Endothelial cell of umbilical vein (primary cell): ENCODE measurements around the gene UBN2. TPM values are rescaled to one million over a fixed set of nuclear protein-coding genes. Genes with fewer than 3 reads are reported as not detected.

ENCODE experiments used
- BruUV-seq: library from RNA; stranded (reverse); fragments of 400-500 nt; replicated peaks from 2 replicates; lab custom pipeline; 2021; lab: Mats Ljungman, UMichigan
- CTCF ChIA-PET: fragments of 300-600, 350-600 bp; sonication (Branson Sonifier 250); formaldehyde crosslinking; loops from one replicate; lab custom pipeline; 2021; ENCODE audit warnings: antibody characterized with exemption, inconsistent platforms; lab: Charles Lee
- POLR2A ChIA-PET: fragments of 300-600, 350-600 bp; sonication (Branson Sonifier 250); formaldehyde crosslinking; loops from one replicate; lab custom pipeline; 2021; ENCODE audit warnings: antibody characterized with exemption, inconsistent platforms; lab: Charles Lee
- DNase-seq: peaks from one replicate; pipeline ENCODE4 v3.0.0-alpha.2; 2011; ENCODE audit warnings: low read depth, low spot score
- FAIRE-seq: peaks from 2 replicates; lab custom pipeline; 2011; peaks lifted over from hg19 to GRCh38; lab: Jason Lieb, UNC
- H2AFZ ChIP-seq: 2 replicates; pipeline ENCODE4 v1.6.0; 2012; ENCODE audit warnings: low read depth, low read length, control low read depth, inconsistent platforms
- H3K27ac ChIP-seq: 2 replicates; pipeline ENCODE4 v1.5.1; 2011; ENCODE audit warnings: low read depth, mild to moderate bottlenecking, control low read depth, low read length, moderate library complexity; ENCODE audit not compliant: insufficient read depth
- H3K27me3 ChIP-seq, 2 experiments: 2 replicates each; pipeline versions ENCODE4 v1.6.0 to v1.6.1; 2011; ENCODE audit warnings: low read length in 2 of 2, mixed read lengths in 1 of 2; ENCODE audit not compliant: control insufficient read depth in 2 of 2, insufficient read depth in 2 of 2
- H3K36me3 ChIP-seq, 2 experiments: 2 replicates in 1 of 2; 3 replicates in 1 of 2; pipeline ENCODE4 v1.5.1; 2011; ENCODE audit warnings: low read length in 2 of 2, mild to moderate bottlenecking in 1 of 2, moderate library complexity in 1 of 2; ENCODE audit not compliant: control insufficient read depth in 2 of 2, insufficient read depth in 2 of 2; ENCODE audit errors: extremely low read depth in 1 of 2
- H3K4me1 ChIP-seq: 3 replicates; pipeline ENCODE4 v1.5.1; 2011; ENCODE audit warnings: mild to moderate bottlenecking, low read length; ENCODE audit not compliant: control insufficient read depth, insufficient read depth; ENCODE audit errors: extremely low read depth
- H3K4me2 ChIP-seq: 2 replicates; pipeline ENCODE4 v1.6.1; 2011; ENCODE audit warnings: low read length, control low read depth, mixed read lengths; ENCODE audit not compliant: insufficient read depth
- H3K4me3 ChIP-seq, 3 experiments: fragments of 200-600 bp in 1 of 3; sonication (generic), shearing (Covaris generic) in 1 of 3; replicated peaks in 1 of 3; 2 replicates each; pipeline ENCODE4 v1.5.1; 2011 to 2016; ENCODE audit warnings: control low read depth in 3 of 3, low read length in 3 of 3, mild to moderate bottlenecking in 2 of 3, inconsistent platforms in 1 of 3, low read depth in 1 of 3, moderate library complexity in 1 of 3; ENCODE audit not compliant: insufficient read depth in 1 of 3
- H3K79me2 ChIP-seq: 2 replicates; pipeline ENCODE4 v1.6.0; 2012; ENCODE audit warnings: low read length, inconsistent platforms; ENCODE audit not compliant: control insufficient read depth, insufficient read depth
- H3K9ac ChIP-seq: replicated peaks from 2 replicates; pipeline ENCODE3; 2011; ENCODE audit warnings: low read length, control low read depth; ENCODE audit not compliant: insufficient read depth; ENCODE audit errors: extremely low read depth
- H3K9me1 ChIP-seq: replicated peaks from 3 replicates; pipeline ENCODE4 v1.6.0; 2011; ENCODE audit warnings: mild to moderate bottlenecking, low read length; ENCODE audit not compliant: control insufficient read depth, insufficient read depth; ENCODE audit errors: extremely low read depth
- H3K9me3 ChIP-seq: replicated peaks from 2 replicates; pipeline ENCODE4 v1.5.1; 2012; ENCODE audit warnings: low read length, inconsistent platforms; ENCODE audit not compliant: control insufficient read depth, insufficient read depth
- H4K20me1 ChIP-seq: replicated peaks from 2 replicates; pipeline ENCODE3; 2011; ENCODE audit warnings: mild to moderate bottlenecking, low read length; ENCODE audit not compliant: control insufficient read depth, insufficient read depth; ENCODE audit errors: extremely low read depth
- EZH2 ChIP-seq: IDR thresholded peaks from 2 replicates; pipeline ENCODE4 v1.6.1; 2012; ENCODE audit warnings: borderline replicate concordance, low read depth, mild to moderate bottlenecking, moderate library complexity, low read length, inconsistent platforms; ENCODE audit not compliant: severe bottlenecking
- FOS ChIP-seq: IDR thresholded peaks from 2 replicates; pipeline ENCODE4 v1.6.1; 2011; ENCODE audit warnings: mild to moderate bottlenecking, low read length, moderate library complexity, borderline replicate concordance; ENCODE audit not compliant: insufficient read depth
- GATA2 ChIP-seq: IDR thresholded peaks from 2 replicates; pipeline ENCODE4 v1.7.0; 2011; ENCODE audit warnings: low read depth, mild to moderate bottlenecking, moderate library complexity, mixed read lengths, low read length; ENCODE audit not compliant: insufficient read length, insufficient read depth
- JUN ChIP-seq: IDR thresholded peaks from 2 replicates; pipeline ENCODE4 v1.6.1; 2011; ENCODE audit warnings: borderline replicate concordance, low read depth; ENCODE audit not compliant: insufficient read length, insufficient read depth
- MAX ChIP-seq: IDR thresholded peaks from 2 replicates; pipeline ENCODE4 v1.6.1; 2011; ENCODE audit not compliant: insufficient read depth, insufficient read length
- MYC ChIP-seq: IDR thresholded peaks from one replicate; pipeline ENCODE4 v1.6.1; 2011; ENCODE audit warnings: mild to moderate bottlenecking, low read depth, low read length
- POLR2A ChIP-seq: IDR thresholded peaks from 2 replicates; pipeline ENCODE4 v1.6.1; 2012; ENCODE audit warnings: low read depth, mild to moderate bottlenecking, control low read depth, low read length
- POLR2AphosphoS5 ChIP-seq: IDR thresholded peaks from 2 replicates; pipeline ENCODE4 v1.6.1; 2012; ENCODE audit warnings: low read depth, mild to moderate bottlenecking, control low read depth, low read length, moderate library complexity; ENCODE audit not compliant: insufficient read depth
- dilution Hi-C: fragments of 300-500 bp; cut with MboI; formaldehyde crosslinking; loops from one replicate; pipeline ENCODE4 v1.15.0; 2019; ENCODE audit warnings: low sequenced_read_pairs; ENCODE audit not compliant: extremely low pct_ligation_motif_present
- intact Hi-C: fragments of 100-400 bp; cut with micrococcal nuclease; formaldehyde crosslinking; loops from one replicate; pipeline ENCODE4 v1.10.0; 2022
- polyA plus RNA-seq, 4 experiments: library from polyadenylated mRNA; depleted of rRNA in 3 of 4; stranded (reverse) in 3 of 4; unstranded in 1 of 4; fragments of >200 nt; gene quantifications; 2 replicates each; pipeline versions ENCODE4 v1.2.1 to v1.2.3, GENCODE V29; 2011 to 2012; ENCODE audit warnings: missing spikeins in 1 of 4
- total RNA-seq: library from RNA; stranded (reverse); gene quantifications from 2 replicates; pipeline ENCODE4 v1.2.3, GENCODE V29; 2021
- TF ChIP-seq, protein P1 (sequence below), 2 donors: IDR thresholded peaks; 1 replicate in 1 of 2; 2 replicates in 1 of 2; pipeline ENCODE4 v1.5.1; 2011; ENCODE audit warnings: low read length in 2 of 2, mild to moderate bottlenecking in 2 of 2, moderate library complexity in 2 of 2, control low read depth in 1 of 2, inconsistent platforms in 1 of 2, low read depth in 1 of 2; ENCODE audit not compliant: insufficient read depth in 1 of 2; ENCODE audit errors: extremely low read depth in 1 of 2

UBN2 gene
- total and polyA plus RNA-seq, 2 donors (not counting 3 experiments of a cell fraction or from before 2014, with no cell fraction given) = 2.2 to 14.2 TPM

DNA sequence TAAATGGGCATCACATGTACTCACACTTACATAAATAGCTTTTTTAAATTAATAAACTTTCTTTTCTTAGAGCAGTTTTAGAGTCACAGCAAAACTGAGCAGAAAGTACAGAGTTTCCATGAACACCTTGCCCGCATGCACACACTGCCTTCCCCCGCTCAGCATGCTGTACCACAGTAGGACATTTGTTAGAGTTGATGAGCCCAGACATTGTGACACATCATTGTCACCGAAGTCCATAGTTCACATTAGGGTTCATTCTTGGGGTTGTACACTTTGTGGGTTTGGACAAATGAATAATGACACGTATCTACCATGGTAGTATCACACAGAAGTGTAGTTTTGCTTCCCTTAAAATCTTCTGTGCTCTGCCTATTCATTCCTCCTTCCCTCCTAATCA lies 23.7 kb downstream of the UBN2 start:
- POLR2A ChIA-PET = no interaction called here
- no peak overlapping the region for H2AFZ ChIP-seq
- dilution Hi-C loops (no loop called here), intact Hi-C loops (no loop called here)
- H3K27ac ChIP-seq = no peak overlapping the region
- CTCF ChIA-PET = no interaction called here
- H3K4me3 ChIP-seq = no peak overlapping the region
- H3K36me3 ChIP-seq = peaks cover 3 to 10% of the 10 kb centered on the region in 2 experiments
- H3K9me1 ChIP-seq = no peaks in the 10 kb centered on the region
- no peak overlapping the region for H3K9ac ChIP-seq
- TF ChIP-seq, protein P1, sequence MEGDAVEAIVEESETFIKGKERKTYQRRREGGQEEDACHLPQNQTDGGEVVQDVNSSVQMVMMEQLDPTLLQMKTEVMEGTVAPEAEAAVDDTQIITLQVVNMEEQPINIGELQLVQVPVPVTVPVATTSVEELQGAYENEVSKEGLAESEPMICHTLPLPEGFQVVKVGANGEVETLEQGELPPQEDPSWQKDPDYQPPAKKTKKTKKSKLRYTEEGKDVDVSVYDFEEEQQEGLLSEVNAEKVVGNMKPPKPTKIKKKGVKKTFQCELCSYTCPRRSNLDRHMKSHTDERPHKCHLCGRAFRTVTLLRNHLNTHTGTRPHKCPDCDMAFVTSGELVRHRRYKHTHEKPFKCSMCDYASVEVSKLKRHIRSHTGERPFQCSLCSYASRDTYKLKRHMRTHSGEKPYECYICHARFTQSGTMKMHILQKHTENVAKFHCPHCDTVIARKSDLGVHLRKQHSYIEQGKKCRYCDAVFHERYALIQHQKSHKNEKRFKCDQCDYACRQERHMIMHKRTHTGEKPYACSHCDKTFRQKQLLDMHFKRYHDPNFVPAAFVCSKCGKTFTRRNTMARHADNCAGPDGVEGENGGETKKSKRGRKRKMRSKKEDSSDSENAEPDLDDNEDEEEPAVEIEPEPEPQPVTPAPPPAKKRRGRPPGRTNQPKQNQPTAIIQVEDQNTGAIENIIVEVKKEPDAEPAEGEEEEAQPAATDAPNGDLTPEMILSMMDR (IDR thresholded peaks at IDR 0.05; ENCODE audit: extremely low read depth in 1 of 2, insufficient read depth in 1 of 2, low read depth in 1 of 2, low read length in 2 of 2) = no peak
- no peak for TF ChIP-seq POLR2A
- no peak for TF ChIP-seq JUN
- TF ChIP-seq MAX = no peak
- no peak overlapping the region for H3K4me2 ChIP-seq
- no peaks in the 10 kb centered on the region for H4K20me1 ChIP-seq
- DNase-seq = no peak
- no peaks in the 10 kb centered on the region for H3K4me1 ChIP-seq
- no peaks in the 10 kb centered on the region for H3K79me2 ChIP-seq
- H3K9me3 ChIP-seq = no peaks in the 10 kb centered on the region
- no peaks in the 10 kb centered on the region for H3K27me3 ChIP-seq
- BruUV-seq = no TSS peak
- FAIRE-seq = no peak

DNA sequence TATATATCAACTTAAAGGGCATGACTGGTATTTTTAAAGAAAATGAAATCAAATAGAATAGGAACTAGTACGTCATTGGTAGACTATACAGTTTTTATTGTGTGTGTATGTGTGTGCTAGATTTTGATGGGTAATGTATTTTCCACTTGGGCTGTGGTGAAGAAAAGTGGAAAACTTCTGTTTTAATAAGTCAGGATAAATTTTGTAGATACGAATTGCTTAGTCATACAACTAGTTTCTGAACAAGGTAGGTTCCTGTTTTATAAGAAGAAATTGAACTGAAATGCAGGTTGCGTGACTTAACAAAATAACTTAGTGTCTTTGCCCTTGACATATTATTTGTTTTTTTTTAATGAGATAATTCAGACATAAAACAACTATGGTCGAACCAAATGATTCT lies 24.3 kb downstream of the UBN2 start:
- Histone ChIP-seq H2AFZ (no peak overlapping the region), H3K9me1 (no peaks in the 10 kb centered on the region), H3K27me3 (no peaks in the 10 kb centered on the region), H3K36me3 (peaks cover 3 to 10% of the 10 kb centered on the region in 2 experiments), H3K4me3 (no peak overlapping the region), H3K79me2 (no peaks in the 10 kb centered on the region), H3K4me1 (no peaks in the 10 kb centered on the region), H3K4me2 (no peak overlapping the region), H3K27ac (no peak overlapping the region), H4K20me1 (no peaks in the 10 kb centered on the region), H3K9me3 (no peaks in the 10 kb centered on the region), H3K9ac (no peak overlapping the region)
- intact Hi-C loops = no loop called here
- no peak for DNase-seq
- BruUV-seq = no TSS peak
- ChIA-PET POLR2A (no interaction called here), CTCF (no interaction called here)
- no peak for TF ChIP-seq EZH2
- no peak for TF ChIP-seq GATA2
- TF ChIP-seq, protein P1 (IDR thresholded peaks at IDR 0.05; ENCODE audit: extremely low read depth in 1 of 2, insufficient read depth in 1 of 2, low read depth in 1 of 2, low read length in 2 of 2) = no peak
- TF ChIP-seq JUN = no peak
- no peak for TF ChIP-seq MAX
- no peak for TF ChIP-seq MYC
- TF ChIP-seq POLR2A = no peak
- TF ChIP-seq POLR2AphosphoS5 = no peak
- no peak for TF ChIP-seq FOS
- dilution Hi-C loops = no loop called here
- no peak for FAIRE-seq
